Activated CD4-positive, alpha-beta memory T cell treated with anti-CD3 and anti-CD28 coated beads, Interleukin-2, amount 10 ng/mL, durations not matched to agents 7 days and 5 days (primary cell): Measurements from ENCODE around the gene MON1B. TPM values are rescaled to one million over a fixed set of nuclear protein-coding genes. Genes with fewer than 3 reads are reported as not detected.

Experiments
- CTCF ChIA-PET: fragments of 350-600 bp; sonication (Branson Sonifier 250); formaldehyde crosslinking; loops from one replicate; lab custom pipeline; 2021; ENCODE audit warnings: antibody characterized with exemption, inconsistent platforms; lab: Charles Lee
- POLR2A ChIA-PET: fragments of 350-600 bp; sonication (Branson Sonifier 250); formaldehyde crosslinking; loops from one replicate; lab custom pipeline; 2021; ENCODE audit warnings: antibody characterized with exemption; lab: Charles Lee
- DNase-seq: peaks from one replicate; pipeline ENCODE4 v3.0.0-alpha.2; 2020
- H3K27ac Mint-ChIP-seq: one replicate; pipeline ENCODE4 v1.8.0; 2021; ENCODE audit warnings: mild to moderate bottlenecking, mixed read lengths
- H3K27me3 Mint-ChIP-seq: one replicate; pipeline ENCODE4 v1.8.0; 2021; ENCODE audit warnings: mixed read lengths
- H3K36me3 Mint-ChIP-seq: one replicate; pipeline ENCODE4 v1.8.0; 2021; ENCODE audit warnings: low read depth, mixed read lengths
- H3K4me1 Mint-ChIP-seq: one replicate; pipeline ENCODE4 v1.8.0; 2021; ENCODE audit warnings: mixed read lengths
- H3K4me3 Mint-ChIP-seq: one replicate; pipeline ENCODE4 v1.8.0; 2021; ENCODE audit warnings: mild to moderate bottlenecking, mixed read lengths
- H3K9me3 Mint-ChIP-seq: one replicate; pipeline ENCODE4 v1.8.0; 2021; ENCODE audit warnings: mixed read lengths
- total RNA-seq, 2 experiments: library from RNA; stranded (reverse); gene quantifications; one replicate each; pipeline ENCODE4 v1.2.3, GENCODE V29; 2021

The MON1B gene
- total RNA-seq, 2 experiments from 2014 or later, result 74.1 to 75.4 TPM

DNA sequence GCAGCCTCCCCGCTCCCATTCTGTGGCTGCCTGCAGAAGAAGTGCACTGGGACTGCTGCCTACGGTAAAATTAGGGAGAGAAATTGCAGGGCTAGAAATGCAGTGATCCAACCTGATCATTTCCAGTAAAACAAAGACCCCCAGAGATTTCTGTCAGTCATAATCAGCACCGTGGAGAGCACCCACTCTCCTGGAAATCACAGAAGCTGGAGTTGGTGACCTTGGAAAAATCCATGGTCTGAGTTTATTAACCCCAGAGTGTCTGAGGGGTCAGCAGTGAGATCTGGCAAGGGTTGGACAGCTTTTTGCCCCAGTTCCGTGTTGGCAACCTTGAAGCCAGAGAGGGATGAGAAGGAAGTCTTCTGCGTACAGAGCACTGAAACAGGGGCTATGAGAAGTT lies 16.0 kb downstream of the MON1B start:
- ChIA-PET CTCF (no interaction called here), POLR2A (interaction anchor here (2.5 kb wide), 1 partner anchor 16 kb away, joined by 10 read pairs; the partner anchor contains the start of gene MON1B)
- Mint-ChIP-seq H3K27ac (no peak overlapping the region), H3K9me3 (no peaks in the 10 kb centered on the region), H3K36me3 (no peaks in the 10 kb centered on the region), H3K4me3 (no peak overlapping the region), H3K27me3 (no peaks in the 10 kb centered on the region), H3K4me1 (peaks cover 7% of the 10 kb centered on the region)
- no peak for DNase-seq

DNA sequence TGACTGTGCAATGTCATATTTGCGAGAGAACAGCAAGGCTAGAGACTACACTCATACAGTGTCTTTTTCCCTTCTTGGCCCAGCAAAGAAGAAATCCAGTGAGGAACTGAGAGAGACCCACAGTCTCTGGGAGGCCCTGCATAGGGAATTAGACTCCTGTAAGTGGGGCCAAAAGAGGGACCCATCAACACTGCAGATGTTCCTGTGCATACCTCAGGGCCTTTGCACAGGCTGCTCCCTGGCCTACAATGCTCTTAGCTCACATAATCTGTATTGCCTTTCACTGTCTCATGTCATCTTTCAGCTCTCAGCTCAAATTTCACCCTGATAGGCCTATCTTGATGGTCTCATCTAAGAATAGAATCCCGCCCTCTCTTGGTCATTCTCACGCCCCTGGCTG lies 17.4 kb downstream of the MON1B start:
- ChIA-PET CTCF (no interaction called here), POLR2A (no interaction called here)
- H3K36me3 Mint-ChIP-seq, result no peaks in the 10 kb centered on the region
- no peaks in the 10 kb centered on the region for H3K9me3 Mint-ChIP-seq
- peaks cover 9% of the 10 kb centered on the region for H3K4me1 Mint-ChIP-seq
- no peak for DNase-seq
- no peak overlapping the region for H3K27ac Mint-ChIP-seq
- no peak overlapping the region for H3K4me3 Mint-ChIP-seq
- H3K27me3 Mint-ChIP-seq, result no peaks in the 10 kb centered on the region

GRCh38 chr16:77211880-77212740 lies 21.1 kb downstream of the MON1B start:
- no peaks in the 10 kb centered on the region for H3K27me3 Mint-ChIP-seq
- no peaks in the 10 kb centered on the region for H3K36me3 Mint-ChIP-seq
- peak overlapping the region; percentile 79 for H3K4me3 Mint-ChIP-seq
- CTCF ChIA-PET, result interaction anchor here (1.1 kb wide), 1 partner anchor 11 kb away, joined by 4 read pairs; no protein-coding TSS in a partner anchor
- peaks cover 11% of the 10 kb centered on the region for H3K4me1 Mint-ChIP-seq
- H3K27ac Mint-ChIP-seq, result peak overlapping the region; percentile 27
- peak; percentile 76 for DNase-seq
- no peaks in the 10 kb centered on the region for H3K9me3 Mint-ChIP-seq
- POLR2A ChIA-PET, result interaction anchor here (0.6 to 5.4 kb wide), 5 partner anchors 9 to 374 kb away, joined by 3 to 38 read pairs (median 4); partner anchors contain the start of gene MON1B

- Mint-ChIP-seq H3K27ac (no peak overlapping the region), H3K4me3 (peak overlapping the region; percentile 79), H3K36me3 (no peaks in the 10 kb centered on the region), H3K9me3 (no peaks in the 10 kb centered on the region), H3K27me3 (no peaks in the 10 kb centered on the region), H3K4me1 (peaks cover 11% of the 10 kb centered on the region)
- peak; percentile 75 for DNase-seq
- CTCF ChIA-PET, result interaction anchor here (1.1 kb wide), 1 partner anchor 10 kb away, joined by 4 read pairs; no protein-coding TSS in a partner anchor
- POLR2A ChIA-PET, result interaction anchor here (1.0 to 5.4 kb wide), 4 partner anchors 12 to 373 kb away, joined by 3 to 38 read pairs (median 6); partner anchors contain the start of gene MON1B
Measured at GRCh38 chr16:77212741-77213541, 22.0 kb downstream of the MON1B start.

- Mint-ChIP-seq H3K4me3 (peak overlapping the region; percentile 79), H3K36me3 (no peaks in the 10 kb centered on the region), H3K27ac (no peak overlapping the region), H3K9me3 (no peaks in the 10 kb centered on the region), H3K27me3 (no peaks in the 10 kb centered on the region), H3K4me1 (peaks cover 11% of the 10 kb centered on the region)
- DNase-seq, result no peak
- POLR2A ChIA-PET, result interaction anchor here (5.4 kb wide), 1 partner anchor 24 kb away, joined by 38 read pairs; the partner anchor contains the start of gene MON1B
- CTCF ChIA-PET, result no interaction called here
Measured at GRCh38 chr16:77213542-77214106, 22.6 kb downstream of the MON1B start.

DNA sequence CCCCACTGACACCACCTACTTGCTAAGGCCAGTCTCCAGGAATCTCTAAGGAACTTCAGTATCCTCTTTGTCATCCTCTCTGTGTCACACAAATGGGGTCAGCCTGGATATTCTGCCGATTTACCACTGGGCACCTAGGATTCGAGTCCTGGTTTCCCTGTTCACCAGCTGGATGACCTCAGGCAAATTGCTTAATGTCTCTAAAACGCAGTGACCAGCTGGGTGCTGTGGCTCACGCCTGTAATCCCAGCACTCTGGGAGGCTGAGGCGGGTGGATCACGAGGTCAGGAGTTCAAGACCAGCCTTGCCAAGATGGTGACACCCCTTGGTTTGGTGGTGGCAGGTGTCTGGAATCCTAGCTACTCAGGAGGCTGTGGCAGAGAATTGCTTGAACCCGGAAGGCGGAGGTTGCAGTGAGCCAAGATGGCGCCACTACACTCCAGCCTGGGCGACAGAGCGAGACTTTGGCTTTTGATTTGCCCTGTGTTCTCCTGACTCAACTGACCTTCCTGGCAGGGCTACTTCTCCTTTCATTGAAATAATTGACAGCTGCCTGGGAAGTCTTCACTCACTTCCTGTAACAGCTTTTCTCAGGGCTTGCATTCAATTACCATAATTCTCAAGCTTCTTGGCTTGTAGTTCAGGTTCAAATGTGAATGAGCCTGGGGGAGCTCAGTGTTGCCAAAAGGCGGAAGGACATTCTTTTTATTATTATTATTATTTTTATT lies 23.6 kb downstream of the MON1B start:
- ChIA-PET CTCF (interaction anchor here (0.9 kb wide), 1 partner anchor 17 kb away, joined by 3 read pairs; no protein-coding TSS in a partner anchor), POLR2A (interaction anchor here (1.0 to 5.4 kb wide), 2 partner anchors 24 to 25 kb away, joined by 5 to 38 read pairs; partner anchors contain the start of gene MON1B)
- Mint-ChIP-seq H3K4me1 (peaks cover 11% of the 10 kb centered on the region), H3K36me3 (no peaks in the 10 kb centered on the region), H3K9me3 (no peaks in the 10 kb centered on the region), H3K27ac (no peak overlapping the region), H3K4me3 (no peak overlapping the region), H3K27me3 (no peaks in the 10 kb centered on the region)
- DNase-seq, result no peak

- POLR2A ChIA-PET, result no interaction called here
- no peaks in the 10 kb centered on the region for H3K27me3 Mint-ChIP-seq
- H3K27ac Mint-ChIP-seq, result no peak overlapping the region
- no peaks in the 10 kb centered on the region for H3K36me3 Mint-ChIP-seq
- H3K4me1 Mint-ChIP-seq, result no peaks in the 10 kb centered on the region
- H3K4me3 Mint-ChIP-seq, result no peak overlapping the region
- no peak for DNase-seq
- no peaks in the 10 kb centered on the region for H3K9me3 Mint-ChIP-seq
- CTCF ChIA-PET, result no interaction called here
Measured at GRCh38 chr16:77219437-77219836, 28.4 kb downstream of the MON1B start.

- ChIA-PET CTCF (no interaction called here), POLR2A (interaction anchor here (1.5 kb wide), 1 partner anchor 8 kb away, joined by 4 read pairs; no protein-coding TSS in a partner anchor)
- no peak for DNase-seq
- Mint-ChIP-seq H3K27ac (no peak overlapping the region), H3K4me1 (no peaks in the 10 kb centered on the region), H3K27me3 (no peaks in the 10 kb centered on the region), H3K9me3 (no peaks in the 10 kb centered on the region), H3K4me3 (no peak overlapping the region), H3K36me3 (no peaks in the 10 kb centered on the region)
Measured at GRCh38 chr16:77220427-77220826, 29.4 kb downstream of the MON1B start.

DNA sequence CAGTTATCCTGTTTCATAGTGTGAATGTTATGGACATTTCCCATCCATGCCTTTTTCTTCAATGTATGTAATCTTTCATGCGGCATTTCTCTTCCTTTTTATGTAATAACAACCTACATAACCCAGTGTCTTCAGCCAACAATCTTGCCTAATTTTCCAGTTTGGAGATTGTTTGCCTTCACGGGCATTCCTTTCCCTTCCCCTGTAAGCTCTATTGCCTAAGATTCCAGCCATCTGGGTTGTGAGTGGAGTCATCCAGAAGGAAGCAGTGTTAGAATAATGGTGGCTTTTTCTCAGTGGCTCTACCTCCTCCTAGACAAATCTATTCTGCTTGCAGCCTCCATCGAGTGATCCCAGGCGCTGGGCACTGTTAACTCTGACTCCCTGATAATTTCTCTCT lies 30.5 kb downstream of the MON1B start:
- Mint-ChIP-seq H3K27me3 (no peaks in the 10 kb centered on the region), H3K4me3 (no peak overlapping the region), H3K36me3 (no peaks in the 10 kb centered on the region), H3K9me3 (no peaks in the 10 kb centered on the region), H3K27ac (no peak overlapping the region), H3K4me1 (no peaks in the 10 kb centered on the region)
- ChIA-PET POLR2A (interaction anchor here (1.5 kb wide), 1 partner anchor 9 kb away, joined by 4 read pairs; no protein-coding TSS in a partner anchor), CTCF (no interaction called here)
- no peak for DNase-seq

DNA sequence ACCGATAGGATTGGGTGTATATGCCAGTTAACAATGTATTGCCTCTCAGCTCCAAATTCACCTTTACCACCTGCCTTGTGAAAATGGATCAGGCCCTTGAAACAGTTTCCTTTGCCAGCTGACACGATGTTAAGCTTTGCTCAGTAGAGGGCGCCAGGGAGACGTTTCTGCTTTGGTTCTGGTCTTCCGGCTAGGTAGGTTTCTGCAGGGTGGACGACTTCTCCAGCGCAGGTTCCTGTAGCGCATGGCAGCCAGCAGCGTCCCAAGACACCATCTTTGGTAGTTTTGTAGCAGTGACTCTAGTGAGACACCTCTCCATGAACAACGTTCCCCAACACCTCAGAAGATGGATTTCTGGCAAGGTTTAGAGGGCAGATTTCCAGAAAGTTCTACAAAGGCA lies 32.2 kb downstream of the MON1B start:
- POLR2A ChIA-PET, result no interaction called here
- CTCF ChIA-PET, result interaction anchor here (0.7 to 1.5 kb wide), 5 partner anchors 9 to 361 kb away, joined by 3 to 8 read pairs (median 4); no protein-coding TSS in a partner anchor
- Mint-ChIP-seq H3K4me3 (no peak overlapping the region), H3K27me3 (peaks cover 3% of the 10 kb centered on the region), H3K36me3 (no peaks in the 10 kb centered on the region), H3K4me1 (no peaks in the 10 kb centered on the region), H3K27ac (no peak overlapping the region), H3K9me3 (no peaks in the 10 kb centered on the region)
- DNase-seq, result peak; percentile 32

GRCh38 chr16:77225182-77225581 lies 34.2 kb downstream of the MON1B start:
- Mint-ChIP-seq H3K27me3 (peaks cover 7% of the 10 kb centered on the region), H3K4me3 (no peak overlapping the region), H3K4me1 (no peaks in the 10 kb centered on the region), H3K36me3 (no peaks in the 10 kb centered on the region), H3K27ac (no peak overlapping the region), H3K9me3 (no peaks in the 10 kb centered on the region)
- ChIA-PET CTCF (no interaction called here), POLR2A (no interaction called here)
- DNase-seq, result no peak

DNA sequence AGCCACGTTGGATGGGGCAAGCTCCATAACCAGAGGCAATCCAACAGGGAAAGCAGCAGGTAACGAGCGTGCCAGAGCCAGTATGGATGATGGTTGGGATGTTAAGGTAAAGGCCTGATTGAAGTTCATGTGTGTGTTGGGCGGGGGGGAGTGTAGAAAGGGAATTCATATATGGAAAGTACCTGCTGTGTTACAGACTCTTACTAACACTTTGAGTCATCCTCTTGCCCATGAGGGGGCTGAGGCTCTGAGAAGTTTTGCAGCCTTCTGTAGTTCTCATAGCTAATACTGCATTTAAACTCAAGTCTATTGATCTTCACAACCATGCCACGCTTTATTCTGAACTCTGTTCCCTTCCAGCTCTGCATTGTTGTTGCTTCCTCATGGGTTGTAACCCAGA lies 36.8 kb downstream of the MON1B start:
- CTCF ChIA-PET, result no interaction called here
- POLR2A ChIA-PET, result no interaction called here
- DNase-seq, result no peak
- no peaks in the 10 kb centered on the region for H3K36me3 Mint-ChIP-seq
- H3K4me3 Mint-ChIP-seq, result no peak overlapping the region
- H3K4me1 Mint-ChIP-seq, result no peaks in the 10 kb centered on the region
- H3K9me3 Mint-ChIP-seq, result no peaks in the 10 kb centered on the region
- H3K27me3 Mint-ChIP-seq, result peaks cover 14% of the 10 kb centered on the region
- H3K27ac Mint-ChIP-seq, result no peak overlapping the region
